Endothelial cell of hepatic sinusoid (primary cell): ENCODE data around the gene DISP3.

Source experiments
- in situ Hi-C: cut with HindIII; loops from 2 replicates; pipeline ENCODE4 v1.10.0; 2017; ENCODE audit warnings: low sequenced_read_pairs

The DISP3 gene

DNA sequence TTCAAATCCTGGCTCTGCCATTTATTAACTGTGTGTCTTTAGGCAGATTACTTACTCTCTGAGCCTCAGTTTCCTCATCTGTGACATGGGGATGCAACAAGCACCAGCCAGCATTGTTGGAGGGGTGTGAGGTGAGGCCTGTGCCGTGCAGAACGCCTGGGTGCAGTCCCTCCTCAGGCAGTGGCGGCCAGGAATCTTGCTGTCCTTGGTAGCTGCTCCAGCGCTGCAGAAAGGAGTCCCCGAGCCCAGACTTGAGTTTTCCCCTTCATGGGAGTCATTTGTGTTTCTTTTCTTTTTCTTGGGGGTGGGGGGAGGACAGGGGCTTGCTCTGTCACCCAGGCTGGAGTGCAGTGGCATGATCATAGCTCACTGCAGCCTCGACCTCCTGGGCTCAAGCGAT is 46.6 kb downstream of the DISP3 start:
- in situ Hi-C loops = no loop called here

DNA sequence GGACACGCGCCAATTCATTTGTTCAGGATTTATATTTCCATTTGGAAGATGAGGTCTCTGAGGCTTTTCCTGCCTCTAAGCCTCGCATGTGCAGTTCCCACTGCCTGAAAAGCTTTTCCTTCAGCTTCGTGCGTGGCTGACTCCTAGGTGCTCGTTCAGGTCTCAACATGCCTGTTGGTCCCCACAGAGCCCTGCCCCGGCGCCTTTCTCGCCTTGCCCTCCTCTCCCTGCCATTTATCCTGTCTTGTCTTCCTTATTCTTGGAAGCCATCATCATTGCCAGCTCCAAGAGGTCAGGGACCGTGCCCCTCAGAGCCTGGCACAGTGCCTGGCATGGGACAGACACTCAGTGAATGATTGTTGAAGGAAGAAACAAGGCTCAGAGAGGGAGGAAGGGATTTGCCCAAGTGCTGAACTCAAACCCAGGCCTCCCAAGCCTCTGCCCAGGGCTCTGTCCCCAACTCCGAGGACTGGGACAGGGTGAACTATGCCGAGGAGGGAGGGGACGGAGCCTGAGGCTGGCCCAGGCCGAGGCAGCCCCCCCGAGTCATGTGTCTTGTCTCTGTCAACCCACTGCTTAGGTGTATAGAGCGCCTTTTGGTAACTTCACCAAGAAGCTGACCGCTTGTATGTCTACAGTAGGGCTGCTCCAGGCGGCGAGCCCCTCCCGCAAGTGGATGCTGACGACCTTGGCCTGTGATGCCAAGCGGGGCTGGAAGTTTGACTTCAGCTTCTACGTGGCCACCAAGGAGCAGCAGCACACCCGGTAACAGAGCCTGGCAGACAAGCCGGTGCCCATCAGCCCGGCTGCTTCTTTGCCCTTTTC is 47.3 kb downstream of the DISP3 start:
- in situ Hi-C loops = no loop called here

DNA sequence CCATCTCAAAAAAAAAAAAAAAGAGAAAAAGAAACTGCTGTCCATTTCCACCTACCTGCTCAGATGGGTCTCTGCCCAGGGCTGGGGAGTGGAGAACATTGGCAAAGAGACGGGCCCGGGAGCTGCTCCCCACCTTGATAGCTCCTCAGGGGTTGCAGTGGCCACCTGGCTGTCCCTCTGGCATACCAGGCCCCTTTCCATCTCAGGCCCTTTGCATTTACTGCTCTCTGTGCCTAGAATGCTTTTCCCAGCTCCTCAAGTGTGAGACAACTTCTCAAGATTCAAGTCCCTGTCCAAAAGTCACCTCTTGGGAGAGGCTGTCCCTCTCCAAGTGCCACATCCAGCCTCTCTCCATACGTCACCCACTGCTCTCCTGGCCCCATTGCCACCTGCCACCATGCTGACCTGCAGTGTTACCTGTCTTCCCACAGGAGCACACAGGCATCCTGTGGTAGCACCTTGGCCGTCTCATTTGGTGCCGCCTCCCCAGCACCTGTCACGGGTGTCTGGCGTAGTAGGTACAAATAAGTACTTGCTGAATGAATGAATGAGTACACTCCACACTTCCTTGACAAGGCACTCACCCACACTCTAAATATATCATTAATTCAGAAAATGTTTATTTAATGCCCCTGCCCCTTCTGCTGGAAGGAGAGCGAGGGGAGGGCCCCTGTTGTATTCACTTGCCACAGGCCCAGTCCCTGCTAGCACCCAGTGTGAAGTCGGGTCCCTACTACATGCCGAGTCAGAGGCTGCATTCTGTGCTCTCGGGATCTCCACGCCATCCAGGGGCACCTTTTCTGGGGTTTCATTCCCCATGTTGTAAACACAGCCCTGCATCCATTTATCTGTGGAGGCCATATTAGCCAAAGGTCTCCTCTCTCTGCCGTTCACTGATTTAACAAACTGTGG is 48.8 kb downstream of the DISP3 start:
- in situ Hi-C loops = no loop called here

DNA sequence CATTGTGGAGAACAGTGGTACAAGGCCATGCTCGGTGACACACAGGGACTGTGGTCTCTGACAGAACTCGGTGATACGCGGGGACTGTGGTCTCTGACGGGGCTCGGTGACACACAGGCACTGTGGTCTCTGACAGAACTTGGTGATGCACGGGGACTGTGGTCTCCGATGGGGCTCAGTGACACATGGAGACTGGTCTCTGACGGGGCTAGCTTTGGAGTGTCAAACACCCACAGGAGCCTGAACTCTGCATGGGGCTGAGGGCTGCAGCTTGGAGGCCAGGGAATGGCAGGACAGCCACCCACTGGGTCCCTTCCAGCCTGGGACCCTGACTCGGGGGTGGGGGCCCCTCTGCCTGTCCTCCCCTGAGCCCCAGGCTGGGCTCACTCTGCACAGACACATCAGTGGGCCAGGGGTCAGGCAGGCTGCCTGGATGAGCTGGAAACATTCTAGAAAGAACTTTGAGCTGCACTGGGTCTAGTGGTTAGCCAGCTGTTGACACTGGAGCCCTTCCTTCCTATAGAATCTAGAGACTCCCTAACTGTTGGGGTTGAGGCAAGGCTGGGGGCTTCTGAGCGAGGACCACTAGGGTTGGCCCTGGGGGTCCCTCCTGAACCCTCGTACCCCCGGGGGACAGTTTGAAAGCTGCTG is 49.8 kb downstream of the DISP3 start:
- in situ Hi-C loops = no loop called here

DNA sequence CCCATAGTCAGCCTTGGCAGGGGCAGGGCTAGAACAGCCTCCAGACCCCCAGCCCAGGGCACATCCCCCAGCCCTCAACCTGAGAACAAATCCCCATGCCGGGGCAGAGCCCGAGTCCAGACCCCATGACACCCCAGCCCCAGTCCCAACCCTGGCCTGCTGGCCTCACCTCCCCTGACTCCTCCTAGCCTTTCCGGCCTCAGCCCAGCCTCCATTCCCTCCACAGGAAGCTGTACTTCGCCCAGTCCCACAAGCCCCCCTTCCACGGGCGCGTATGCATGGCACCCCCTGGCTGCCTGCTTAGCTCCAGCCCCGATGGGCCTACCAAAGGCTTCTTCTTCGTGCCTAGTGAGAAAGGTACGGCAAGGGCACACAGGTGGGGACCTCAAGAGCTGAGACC is 50.4 kb downstream of the DISP3 start:
- in situ Hi-C loops = no loop called here

DNA sequence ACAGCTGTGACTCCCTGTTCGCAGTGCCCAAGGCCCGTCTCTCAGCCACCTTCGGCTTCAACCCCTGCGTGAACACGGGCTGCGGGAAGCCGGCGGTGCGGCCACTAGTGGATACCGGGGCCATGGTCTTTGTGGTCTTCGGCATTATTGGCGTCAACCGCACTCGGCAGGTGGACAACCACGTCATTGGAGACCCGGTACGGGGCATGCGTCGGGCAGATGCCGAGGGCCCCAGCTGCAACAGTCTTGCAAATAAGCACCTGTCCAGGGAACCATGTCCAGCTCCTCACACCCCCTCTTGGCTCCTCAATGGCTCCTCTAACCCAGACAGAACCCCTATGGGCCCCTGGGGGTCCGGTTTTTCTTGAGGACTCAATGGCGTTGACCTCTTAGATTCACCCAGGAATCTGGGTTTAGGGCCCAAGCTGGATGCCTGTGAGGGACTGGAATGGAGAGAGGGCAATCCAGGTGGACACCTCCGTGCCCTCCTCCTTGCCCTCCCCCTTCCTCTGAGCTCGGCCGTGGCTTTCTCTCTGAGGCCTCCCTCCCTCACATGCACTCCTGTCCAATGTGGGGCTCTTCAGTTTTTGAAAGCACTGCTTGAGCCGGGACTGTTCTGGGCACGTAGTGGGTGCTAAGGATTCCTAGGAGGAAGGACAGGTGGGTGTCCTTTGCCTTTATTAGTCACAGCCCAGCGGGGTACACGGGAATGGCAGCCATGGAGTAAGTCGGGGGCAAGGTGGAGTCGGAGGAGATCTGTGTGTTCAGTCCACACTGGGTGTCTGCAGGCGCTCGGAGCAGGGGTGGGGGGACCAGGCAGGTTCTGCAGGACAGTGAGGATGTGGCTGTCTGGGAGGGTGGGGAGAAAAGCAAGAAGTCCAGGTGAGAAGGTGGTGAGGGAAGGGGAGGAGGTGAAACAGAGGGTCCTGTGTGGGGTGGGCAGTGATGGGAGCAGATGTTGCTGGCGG is 51.1 kb downstream of the DISP3 start:
- in situ Hi-C loops = no loop called here

DNA sequence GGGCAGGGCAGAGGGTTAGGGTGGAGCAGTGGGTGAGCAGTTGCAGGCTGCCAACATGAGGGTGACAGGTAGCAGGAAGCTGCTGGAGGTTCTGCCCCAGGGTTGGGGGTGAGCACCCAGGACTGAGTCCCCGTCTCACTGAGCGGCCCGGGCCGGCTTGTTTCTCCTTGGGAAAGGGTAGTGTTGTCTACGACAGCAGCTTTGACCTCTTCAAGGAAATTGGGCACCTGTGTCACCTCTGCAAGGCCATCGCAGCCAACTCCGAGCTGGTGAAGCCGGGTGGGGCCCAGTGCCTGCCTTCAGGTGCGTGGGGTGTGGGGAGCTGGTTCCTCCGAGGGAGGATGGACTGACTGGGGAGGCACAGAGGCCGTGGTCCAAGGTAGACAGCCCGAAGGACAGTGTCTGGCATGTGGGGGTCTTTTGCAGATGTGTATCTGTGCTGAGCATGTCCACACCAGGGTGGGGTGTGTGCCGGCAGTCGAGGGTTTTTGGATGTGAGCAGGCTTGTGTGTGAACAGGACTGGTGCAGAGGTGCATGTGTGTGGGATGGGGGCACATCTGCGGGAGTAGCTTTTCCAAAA is 51.9 kb downstream of the DISP3 start:
- in situ Hi-C loops = no loop called here

DNA sequence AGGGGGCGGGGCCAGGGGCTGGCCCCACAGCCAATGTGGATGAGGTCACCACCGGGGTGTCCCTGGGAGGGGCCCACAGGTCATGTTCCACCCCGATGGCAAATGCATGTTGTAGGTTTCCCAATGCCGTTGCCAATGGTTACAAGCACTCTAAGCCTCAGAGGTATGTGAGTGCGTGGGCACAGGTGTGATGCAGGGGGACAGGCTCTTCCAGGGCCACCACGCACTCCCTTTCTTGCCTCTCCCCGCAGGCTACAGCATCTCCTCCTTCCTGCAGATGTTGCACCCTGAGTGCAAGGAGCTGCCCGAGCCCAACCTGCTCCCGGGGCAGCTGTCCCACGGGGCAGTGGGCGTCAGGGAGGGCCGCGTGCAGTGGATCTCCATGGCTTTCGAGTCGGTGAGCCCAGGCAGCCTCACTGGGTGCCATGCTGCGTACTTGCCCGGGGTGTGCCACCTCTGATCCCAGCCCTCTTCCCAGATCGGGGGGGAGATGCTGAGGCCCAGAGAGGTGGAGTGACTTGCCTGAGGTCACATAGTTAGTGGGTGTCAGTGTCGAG is 52.4 kb downstream of the DISP3 start:
- in situ Hi-C loops = no loop called here

DNA sequence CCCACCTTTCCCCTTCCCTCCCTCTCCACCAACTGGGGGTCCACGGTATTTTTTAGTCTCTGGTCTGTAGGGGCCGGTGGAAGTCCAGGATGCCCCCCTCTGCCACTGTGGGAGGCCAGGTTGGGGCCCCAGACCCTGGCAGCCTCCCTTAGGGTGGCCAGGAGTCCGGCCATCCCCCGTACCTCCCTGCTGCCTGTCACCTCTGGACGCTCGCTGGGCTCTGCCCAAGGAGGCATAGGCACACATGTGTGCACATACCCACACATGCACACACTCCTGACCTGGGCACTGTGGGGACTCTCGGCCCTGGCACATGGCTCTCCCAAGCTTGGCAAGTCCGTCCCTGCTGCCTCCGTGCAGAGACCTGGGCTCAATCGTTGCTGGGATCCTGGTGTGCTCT is 53.0 kb downstream of the DISP3 start:
- in situ Hi-C loops = no loop called here

DNA sequence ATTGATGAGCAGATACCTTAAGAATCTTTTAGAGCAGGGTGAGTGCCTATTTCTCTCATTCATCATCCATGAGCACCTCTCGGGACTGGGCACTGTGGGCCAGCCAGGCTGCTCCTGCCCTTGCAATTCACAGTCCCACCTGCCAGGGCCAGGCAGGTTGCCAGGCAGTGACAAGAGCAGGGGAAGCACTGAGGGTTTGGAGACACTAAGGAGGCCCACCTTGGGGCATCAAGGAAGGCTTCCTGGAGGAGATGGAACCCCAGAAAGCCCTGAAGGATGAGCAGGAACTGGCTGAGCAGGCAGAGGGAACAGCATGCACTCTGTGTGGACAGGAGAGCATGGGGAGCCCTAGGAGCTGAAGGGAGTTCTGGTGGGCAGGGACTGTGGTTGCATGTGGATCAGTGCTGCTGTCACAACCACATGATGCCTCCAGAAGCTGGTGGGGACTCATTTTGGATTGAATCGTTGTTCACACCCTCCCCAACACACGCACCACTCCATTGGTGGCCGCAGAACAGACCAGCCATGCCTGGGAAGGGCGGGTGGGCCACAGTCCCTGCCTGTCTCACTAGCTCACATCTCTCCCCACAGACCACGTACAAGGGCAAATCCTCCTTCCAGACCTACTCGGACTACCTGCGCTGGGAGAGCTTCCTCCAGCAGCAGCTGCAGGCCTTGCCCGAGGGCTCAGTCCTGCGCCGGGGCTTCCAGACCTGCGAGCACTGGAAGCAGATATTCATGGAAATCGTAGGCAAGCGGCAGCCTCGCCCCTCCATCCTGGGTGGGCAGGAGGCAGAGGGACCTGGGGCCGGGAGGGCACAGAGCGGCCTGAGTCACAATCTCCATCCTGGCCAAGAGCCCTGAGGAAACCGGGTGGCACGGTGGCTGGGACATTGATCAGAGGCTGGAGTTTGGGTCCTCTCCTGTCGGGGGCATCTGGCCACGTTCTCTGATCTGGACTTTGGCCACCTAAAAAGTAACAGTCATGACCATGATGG is 55.1 kb downstream of the DISP3 start:
- in situ Hi-C loops = no loop called here

DNA sequence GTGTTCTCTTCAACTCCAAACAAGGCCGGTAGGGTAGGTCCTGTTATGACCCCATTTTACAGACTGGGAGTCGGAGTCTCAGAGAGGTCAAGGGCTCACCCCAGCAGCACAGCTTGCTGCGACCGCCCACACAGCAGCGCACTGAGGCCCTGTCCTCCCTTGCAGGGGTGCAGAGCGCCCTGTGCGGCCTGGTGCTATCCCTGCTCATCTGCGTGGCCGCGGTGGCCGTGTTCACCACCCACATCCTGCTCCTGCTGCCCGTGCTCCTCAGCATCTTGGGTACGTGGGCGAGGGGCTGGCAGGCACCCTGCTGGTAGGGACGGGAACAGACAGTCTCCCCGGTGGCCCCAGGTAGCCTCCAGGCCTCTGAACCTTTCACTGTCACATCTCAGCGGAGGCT is 55.9 kb downstream of the DISP3 start:
- in situ Hi-C loops = no loop called here

DNA sequence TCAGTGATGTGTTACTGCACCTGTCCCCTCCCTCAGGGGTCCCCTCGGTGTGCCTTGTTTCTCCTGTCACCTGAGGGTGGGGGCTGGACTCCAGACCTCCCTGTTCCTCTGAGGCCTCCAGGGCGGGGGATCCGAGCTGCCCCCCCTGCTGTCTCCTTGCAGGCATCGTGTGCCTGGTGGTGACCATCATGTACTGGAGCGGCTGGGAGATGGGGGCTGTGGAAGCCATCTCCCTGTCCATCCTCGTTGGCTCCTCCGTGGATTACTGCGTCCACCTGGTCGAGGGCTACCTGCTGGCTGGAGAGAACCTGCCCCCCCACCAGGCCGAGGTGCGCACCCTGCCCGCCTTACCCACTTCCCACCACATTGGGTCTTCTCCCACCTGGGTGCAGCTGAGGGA is 56.4 kb downstream of the DISP3 start:
- in situ Hi-C loops = no loop called here

DNA sequence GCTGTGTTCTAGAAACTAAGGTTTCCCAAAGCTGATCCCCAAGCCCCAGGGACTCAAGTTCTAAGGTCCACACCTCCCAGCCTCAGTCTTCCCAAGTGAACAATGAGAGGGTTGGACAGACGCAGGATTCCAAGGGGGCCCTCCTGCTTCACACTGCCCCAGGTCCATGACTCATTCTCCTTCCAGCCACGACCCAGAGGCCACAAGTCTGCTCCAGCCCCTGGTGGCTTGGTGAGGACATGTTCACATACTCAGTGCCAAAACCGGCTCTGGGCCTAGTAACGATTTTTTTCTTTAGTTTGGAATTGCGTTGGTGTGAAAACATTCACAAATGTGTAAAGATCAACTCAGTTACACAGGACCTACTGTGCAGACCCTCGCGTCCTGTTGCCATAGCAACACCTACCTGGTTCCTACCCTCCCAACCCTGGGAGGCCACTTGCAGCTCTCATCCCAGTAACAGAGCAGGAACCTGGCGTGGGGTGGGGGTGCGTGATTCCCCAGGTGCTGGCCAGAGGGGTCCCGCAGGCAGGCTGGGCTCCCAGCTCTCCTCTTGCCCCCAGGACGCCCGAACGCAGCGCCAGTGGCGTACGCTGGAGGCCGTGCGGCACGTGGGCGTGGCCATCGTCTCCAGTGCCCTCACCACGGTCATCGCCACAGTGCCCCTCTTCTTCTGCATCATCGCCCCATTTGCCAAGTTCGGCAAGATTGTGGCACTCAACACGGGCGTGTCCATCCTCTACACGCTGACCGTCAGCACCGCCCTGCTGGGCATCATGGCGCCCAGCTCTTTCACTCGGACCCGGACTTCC is 57.0 kb downstream of the DISP3 start:
- in situ Hi-C loops = no loop called here

DNA sequence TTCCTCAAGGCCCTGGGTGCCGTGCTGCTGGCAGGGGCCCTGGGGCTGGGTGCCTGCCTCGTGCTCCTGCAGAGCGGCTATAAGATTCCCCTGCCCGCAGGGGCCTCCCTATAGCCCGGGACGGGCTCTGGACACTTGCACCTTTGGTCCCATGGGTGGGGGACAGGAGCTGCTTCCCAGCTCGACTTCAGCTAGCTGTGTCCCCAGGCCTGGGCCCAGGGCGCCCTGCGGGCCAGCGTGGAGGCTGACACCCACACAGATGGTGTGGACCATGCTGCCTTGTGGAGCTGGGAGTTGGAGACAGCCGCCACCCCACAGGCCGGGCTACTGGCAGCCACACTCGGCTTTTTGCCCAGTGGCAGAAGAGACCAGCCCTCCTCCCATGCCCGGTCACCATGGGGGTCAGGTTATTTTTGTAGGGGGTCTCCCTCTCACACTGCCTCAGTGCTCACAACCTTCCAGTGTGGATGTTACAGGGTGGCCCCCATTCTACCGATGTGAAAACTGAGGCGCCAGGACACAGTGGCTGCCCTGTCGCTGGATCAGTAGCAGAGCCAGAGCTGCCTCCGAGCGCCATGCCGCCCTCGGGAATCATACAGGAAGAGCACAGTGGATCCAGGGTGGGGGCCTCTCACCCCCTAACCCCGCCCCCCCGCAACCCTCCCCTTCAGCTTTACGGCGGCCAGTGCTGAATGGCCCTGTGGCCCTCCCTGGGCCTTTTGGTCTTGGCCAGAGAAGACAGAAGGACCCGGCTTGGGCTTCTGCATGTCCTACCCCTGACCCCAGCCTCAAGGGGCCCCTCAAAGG is 57.8 kb downstream of the DISP3 start:
- in situ Hi-C loops = no loop called here

DNA sequence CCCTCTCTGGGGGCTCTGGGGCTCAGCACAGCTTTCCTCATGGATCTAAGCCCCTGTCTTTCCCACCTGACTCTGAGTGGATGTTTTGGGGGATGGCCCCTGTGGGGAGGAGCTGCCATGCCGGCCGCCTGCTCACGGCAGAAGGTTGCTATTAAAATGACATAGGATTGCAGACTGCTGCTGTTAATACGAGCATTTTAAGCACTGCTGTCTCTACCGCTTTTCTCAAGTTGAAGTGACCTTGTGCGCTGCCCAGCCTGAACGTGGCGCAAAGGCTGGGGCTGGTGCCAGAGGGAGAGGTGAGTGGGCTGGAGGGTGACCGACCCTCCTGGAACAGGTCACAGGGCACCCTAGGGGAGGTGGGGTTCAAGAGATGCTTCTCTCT is 58.4 kb downstream of the DISP3 start:
- in situ Hi-C loops = no loop called here

DNA sequence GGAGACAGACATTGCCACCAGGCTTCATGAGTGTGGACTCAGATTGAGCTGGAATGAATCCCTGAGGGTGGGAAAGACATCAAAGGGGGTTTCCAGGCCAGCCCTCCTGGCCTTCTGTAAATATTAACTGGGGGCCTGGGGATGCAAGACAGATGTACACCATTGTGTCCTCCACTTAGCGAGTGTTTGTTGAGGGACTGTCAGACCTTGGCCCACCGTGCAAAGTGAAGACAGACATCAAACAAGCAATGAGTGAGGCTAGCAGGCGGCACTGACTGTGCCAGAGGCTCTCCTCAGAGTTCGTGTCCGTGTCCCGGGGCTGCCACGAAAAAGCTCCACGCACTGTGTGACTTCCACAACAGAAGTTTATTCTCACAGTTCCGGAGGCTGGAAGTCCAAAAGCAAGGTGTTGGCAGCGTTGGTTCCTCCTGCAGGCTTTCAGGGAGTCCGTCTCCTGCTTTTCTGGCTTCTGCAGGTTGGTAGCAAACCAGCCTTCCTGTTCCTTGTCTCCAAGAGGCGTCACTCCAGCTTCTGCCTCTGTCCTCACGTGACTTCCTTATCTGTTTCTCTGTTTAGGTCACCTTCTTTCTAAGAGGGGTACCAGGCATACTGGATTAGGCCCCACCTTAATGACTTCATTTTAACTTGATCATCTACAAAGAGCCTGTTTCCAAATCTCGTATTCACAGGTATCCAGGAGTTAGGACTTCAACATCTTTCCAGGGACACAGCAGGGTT is 59.1 kb downstream of the DISP3 start:
- in situ Hi-C loops = no loop called here
